GM12801 (cell line): Measurements from ENCODE around the gene LTA4H.

Experiments
- TF ChIP-seq, protein P1 (sequence below): IDR thresholded peaks from one replicate; pipeline ENCODE4 v1.5.1; 2011; ENCODE audit warnings: control low read depth; ENCODE audit not compliant: insufficient read length; ENCODE audit errors: extremely low read depth

Gene LTA4H

DNA sequence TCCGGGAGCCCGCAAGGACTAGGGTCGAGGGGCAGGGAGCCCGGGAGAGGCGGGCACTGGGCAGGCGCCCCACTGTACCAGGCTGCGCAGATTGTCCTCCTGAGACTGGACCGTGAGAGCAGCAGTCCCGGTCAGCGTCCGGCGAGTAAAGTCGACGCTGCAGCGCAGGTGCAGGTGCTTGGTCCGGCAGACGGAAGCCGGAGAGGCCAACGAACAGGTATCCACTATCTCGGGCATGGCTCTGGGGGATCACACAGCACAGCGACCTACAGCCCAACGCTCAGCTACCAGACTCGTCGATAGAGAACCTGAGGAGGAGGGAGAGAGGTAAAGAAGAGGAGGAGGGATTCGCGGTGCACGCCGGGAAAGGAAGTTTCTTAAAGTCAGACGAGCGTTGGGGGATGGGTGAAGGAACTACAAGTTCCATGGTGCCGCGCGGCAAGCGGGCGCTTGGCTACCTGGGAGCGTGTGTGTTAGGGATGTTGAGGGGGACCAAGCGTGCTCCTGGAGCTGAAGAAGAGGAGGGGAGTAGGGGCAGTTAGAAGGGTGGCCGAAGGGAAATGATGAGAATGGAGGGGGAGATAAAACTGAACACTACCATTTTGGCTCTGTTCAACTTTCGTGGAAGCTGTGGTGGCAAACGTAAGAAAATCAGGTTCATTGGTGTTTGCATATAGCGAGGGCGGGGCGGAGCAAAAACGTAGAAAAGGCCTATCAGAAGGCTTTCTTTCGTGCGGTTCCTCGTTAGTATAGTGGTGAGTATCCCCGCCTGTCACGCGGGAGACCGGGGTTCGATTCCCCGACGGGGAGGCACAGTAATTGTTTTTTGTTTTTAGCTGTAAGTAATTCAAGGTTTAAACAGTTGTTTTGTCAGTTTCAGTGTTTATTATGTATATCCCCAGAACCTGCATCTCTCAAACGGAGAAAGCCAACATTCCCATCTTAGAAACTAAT lies at the start of gene LTA4H:
Gene LTA4H, minus strand, starts transcription at position 305 of the 954 bp plus-strand sequence. Its CDS starts 68 bp downstream, at position 237.
- TF ChIP-seq, protein P1, sequence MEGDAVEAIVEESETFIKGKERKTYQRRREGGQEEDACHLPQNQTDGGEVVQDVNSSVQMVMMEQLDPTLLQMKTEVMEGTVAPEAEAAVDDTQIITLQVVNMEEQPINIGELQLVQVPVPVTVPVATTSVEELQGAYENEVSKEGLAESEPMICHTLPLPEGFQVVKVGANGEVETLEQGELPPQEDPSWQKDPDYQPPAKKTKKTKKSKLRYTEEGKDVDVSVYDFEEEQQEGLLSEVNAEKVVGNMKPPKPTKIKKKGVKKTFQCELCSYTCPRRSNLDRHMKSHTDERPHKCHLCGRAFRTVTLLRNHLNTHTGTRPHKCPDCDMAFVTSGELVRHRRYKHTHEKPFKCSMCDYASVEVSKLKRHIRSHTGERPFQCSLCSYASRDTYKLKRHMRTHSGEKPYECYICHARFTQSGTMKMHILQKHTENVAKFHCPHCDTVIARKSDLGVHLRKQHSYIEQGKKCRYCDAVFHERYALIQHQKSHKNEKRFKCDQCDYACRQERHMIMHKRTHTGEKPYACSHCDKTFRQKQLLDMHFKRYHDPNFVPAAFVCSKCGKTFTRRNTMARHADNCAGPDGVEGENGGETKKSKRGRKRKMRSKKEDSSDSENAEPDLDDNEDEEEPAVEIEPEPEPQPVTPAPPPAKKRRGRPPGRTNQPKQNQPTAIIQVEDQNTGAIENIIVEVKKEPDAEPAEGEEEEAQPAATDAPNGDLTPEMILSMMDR, result no peak

DNA sequence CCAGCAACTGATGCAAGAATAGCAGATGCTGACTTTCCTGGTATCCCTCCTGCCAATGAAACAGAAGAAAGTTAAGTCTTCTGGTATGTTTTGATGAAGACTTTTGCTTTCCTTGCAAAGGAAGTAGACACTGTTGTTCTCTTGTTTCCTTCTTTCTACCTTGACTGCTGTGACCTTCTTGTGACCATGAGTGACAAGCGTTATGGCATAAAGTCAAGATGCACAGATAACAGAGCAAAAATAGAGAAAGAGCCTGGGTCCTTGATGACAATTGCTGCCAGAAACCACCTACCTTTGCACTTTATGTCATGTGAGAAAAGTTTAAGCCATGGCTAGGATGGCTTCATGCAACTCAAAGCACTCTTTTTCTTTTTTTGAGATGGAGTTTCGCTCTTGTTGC lies 49.2 kb upstream of the LTA4H start:
- TF ChIP-seq, protein P1, result no peak

DNA sequence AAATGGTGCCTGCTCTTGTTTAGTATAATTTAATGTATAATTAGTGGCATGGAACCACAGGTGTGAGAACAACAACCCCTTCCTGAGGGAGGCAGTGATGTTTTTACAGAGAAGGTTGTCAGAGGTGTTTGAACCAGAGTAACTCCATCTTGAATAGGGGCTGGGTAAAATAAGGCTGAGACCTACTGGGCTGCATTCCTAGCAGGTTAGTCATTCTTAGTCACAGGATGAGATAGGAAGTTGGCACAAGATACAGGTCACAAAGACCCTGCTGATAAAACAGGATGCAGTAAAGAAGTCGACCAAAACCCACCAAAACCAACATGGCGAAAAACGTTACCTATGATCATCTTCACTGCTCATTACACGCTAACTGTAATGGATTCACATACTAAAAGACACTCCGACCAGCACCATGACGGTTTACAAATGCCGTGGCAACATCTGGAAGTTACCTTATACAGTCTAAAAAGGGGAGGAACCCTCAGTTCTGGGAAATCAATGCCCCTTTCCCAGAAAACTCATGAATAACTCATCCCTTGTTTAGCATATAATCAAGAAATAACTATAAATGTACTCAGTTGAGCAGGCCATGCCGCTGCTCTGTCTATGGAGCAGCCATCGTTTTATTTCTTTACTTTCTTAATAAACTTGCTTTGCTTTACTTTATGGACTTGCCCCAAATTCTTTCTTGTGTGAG lies 47.8 kb upstream of the LTA4H start:
- TF ChIP-seq, protein P1, result no peak

DNA sequence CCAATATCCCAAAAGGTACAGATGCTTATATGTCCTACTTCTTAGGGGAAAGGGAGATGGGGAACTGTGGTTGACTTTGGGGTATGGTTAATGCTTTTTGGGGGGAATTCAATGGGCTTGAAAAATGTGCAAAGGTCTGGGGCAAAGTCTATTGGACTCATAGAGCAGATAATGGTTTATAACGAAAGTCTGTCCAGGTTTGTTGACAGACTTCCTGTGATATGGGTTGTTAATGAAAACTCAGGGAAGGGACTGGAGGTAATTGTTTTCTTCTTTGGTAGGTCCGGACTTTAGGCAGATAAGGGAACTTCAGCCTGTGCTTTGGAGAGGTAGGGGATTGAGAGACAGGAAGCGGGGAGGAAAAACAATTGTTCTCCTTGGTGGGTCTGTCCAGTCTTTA lies 46.2 kb upstream of the LTA4H start:
- TF ChIP-seq, protein P1, result no peak

DNA sequence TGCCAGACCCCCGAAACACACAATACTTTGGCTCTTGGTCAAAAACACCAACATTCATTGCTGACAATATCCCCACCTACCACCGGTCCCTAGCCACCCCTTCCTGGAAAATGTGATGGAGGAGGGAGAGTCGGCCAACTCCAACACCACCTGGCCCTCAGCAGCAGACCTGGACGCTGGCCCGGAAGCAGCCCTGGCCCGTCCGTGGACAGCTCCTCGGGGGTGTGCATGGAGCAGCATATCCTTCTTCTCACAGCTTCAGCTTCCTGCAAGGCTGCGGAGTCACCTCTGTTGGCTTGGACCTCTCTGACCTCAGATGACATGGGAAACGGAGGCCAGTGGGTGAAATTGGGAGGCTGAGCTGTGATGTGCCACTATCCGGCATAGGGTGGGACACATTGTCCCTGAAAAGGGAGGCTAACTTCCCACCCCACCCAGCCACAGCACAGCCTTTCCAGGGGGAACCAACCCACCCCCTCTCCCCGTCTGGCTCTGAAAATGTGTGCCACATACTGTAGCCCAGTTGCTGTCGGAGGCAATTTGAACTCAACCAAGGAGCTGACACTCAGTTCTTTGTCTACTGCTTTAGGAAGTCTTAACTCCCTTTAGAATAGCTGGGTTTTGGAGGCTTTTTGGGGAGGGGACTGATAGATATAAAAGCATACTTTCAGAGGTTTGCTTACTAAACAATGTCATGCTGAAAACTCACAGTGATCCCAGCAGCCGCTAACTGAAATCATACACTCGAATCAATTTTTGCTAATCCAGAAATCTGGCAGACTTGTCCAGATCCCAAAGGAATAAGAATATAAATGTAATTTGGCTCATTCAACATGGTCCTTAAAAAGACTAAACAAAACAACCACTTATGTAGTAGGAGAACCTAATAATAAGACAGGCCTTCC lies 43.1 kb upstream of the LTA4H start:
- TF ChIP-seq, protein P1, result no peak

DNA sequence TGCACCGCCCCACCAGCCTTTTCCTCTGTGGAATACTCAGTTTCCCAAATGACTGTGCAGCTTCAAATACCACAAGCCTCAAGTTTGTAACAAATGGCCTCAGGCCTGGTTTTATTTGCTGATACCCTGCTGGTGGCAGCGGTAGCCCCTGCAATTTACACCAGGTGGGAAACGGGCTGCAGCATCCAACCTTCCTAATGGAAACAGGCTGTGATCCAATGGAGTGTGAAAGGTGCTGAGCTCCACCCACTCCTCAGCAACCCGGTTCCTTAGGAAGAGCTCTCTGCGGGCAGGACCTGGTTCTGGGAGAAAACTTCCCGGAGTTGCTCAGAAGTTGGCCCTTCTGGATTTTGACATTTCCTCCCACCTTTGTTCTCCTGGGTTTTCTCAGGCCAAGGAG lies 41.7 kb upstream of the LTA4H start:
- TF ChIP-seq, protein P1, result no peak
